Measurements from ENCODE around the gene PFKFB2.

- TF ChIP-seq CTCF (conservative IDR thresholded peaks at IDR 0.05) (no peak), ZFX (IDR thresholded peaks at IDR 0.05) (no peak)
These were observed 48.6 kb downstream of the PFKFB2 start for GRCh38 chr1:207101720-207102119.

Data from C4-2B (cell line).